ENCODE measurements around the gene GALNT8. TPM values are rescaled to one million over a fixed set of nuclear protein-coding genes. Genes with fewer than 3 reads are reported as not detected.

The GALNT8 gene
- total RNA-seq, 1 donor from 2014 or later, result under 0.01 TPM

Other genes starting within 250 kb of the GALNT8 start
- gene RAD51AP1, start 181.5 kb upstream of the GALNT8 start, total RNA-seq, result 6.3 and 14.1 TPM in 2 replicates
- 23.6 and 46.8 TPM in 2 replicates for gene DYRK4, start 158.2 kb upstream of the GALNT8 start, total RNA-seq
- 0.64 and 1.5 TPM in 2 replicates for gene AKAP3, start 71.3 kb upstream of the GALNT8 start, total RNA-seq
- gene NDUFA9, start 71.3 kb upstream of the GALNT8 start, total RNA-seq, result 57.9 and 68.4 TPM in 2 replicates
- gene KCNA1, start 189.5 kb downstream of the GALNT8 start, total RNA-seq, result under 0.01 and 0.13 TPM in 2 replicates

All from dermis microvascular lymphatic vessel endothelial cell (primary cell).